GM18508 (cell line): ENCODE results near the gene INSYN2B.

Experiments
- ATAC-seq: cut with Tn5 transposase; IDR thresholded peaks from one replicate; pipeline ENCODE4 v1.9.1; 2021; ENCODE audit warnings: moderate number of reproducible peaks; ENCODE audit not compliant: insufficient read depth, unreplicated experiment

The INSYN2B gene

GRCh38 chr5:169980418-169981053 lies at the start of gene INSYN2B:
Gene INSYN2B (minus strand): TSS chr5:169980495. CDS start chr5:169883898, 96,597 bp downstream.
- no peak for ATAC-seq

GRCh38 chr5:170028124-170028523 lies 47.8 kb upstream of the INSYN2B start:
- ATAC-seq, result no peak

GRCh38 chr5:170025853-170026252 lies 45.6 kb upstream of the INSYN2B start:
- no peak for ATAC-seq

- no peak for ATAC-seq
Measured at GRCh38 chr5:170021506-170021905, 41.2 kb upstream of the INSYN2B start.

- ATAC-seq, result no peak
Measured at GRCh38 chr5:170020423-170020822, 40.1 kb upstream of the INSYN2B start.

GRCh38 chr5:170012622-170013021 lies 32.3 kb upstream of the INSYN2B start:
- no peak for ATAC-seq

GRCh38 chr5:170011751-170012150 lies 31.5 kb upstream of the INSYN2B start:
- no peak for ATAC-seq

GRCh38 chr5:170010595-170010994 lies 30.3 kb upstream of the INSYN2B start:
- ATAC-seq, result no peak

- no peak for ATAC-seq
Measured at GRCh38 chr5:170008376-170008775, 28.1 kb upstream of the INSYN2B start.

- no peak for ATAC-seq
Measured at GRCh38 chr5:170006021-170006420, 25.7 kb upstream of the INSYN2B start.

- no peak for ATAC-seq
Measured at GRCh38 chr5:170000155-170000554, 19.9 kb upstream of the INSYN2B start.

GRCh38 chr5:169999621-170000020 lies 19.3 kb upstream of the INSYN2B start:
- no peak for ATAC-seq

GRCh38 chr5:169997798-169998197 lies 17.5 kb upstream of the INSYN2B start:
- no peak for ATAC-seq

GRCh38 chr5:169993485-169993790 lies 13.1 kb upstream of the INSYN2B start:
- no peak for ATAC-seq

- no peak for ATAC-seq
Measured at GRCh38 chr5:169992789-169993484, 12.6 kb upstream of the INSYN2B start.

GRCh38 chr5:169991115-169991869 lies 11.0 kb upstream of the INSYN2B start:
- no peak for ATAC-seq

GRCh38 chr5:169989365-169989764 lies 9.1 kb upstream of the INSYN2B start:
- ATAC-seq, result no peak

GRCh38 chr5:169988947-169989346 lies 8.7 kb upstream of the INSYN2B start:
- no peak for ATAC-seq

- ATAC-seq, result no peak
Measured at GRCh38 chr5:169988206-169988605, 7.9 kb upstream of the INSYN2B start.

- no peak for ATAC-seq
Measured at GRCh38 chr5:169979871-169980270, 424 bp downstream of the INSYN2B start.

GRCh38 chr5:169978714-169979113 lies 1.6 kb downstream of the INSYN2B start:
- no peak for ATAC-seq
